HCT116 (cell line): ENCODE measurements around the gene NCSTN. TPM values are rescaled to one million over a fixed set of nuclear protein-coding genes. Genes with fewer than 3 reads are reported as not detected.

Source experiments
- ATAC-seq: fragments of 200-7000 bp; cut with Tn5 transposase; 2 replicates; pipeline ENCODE4 v1.9.1; 2020; ENCODE audit warnings: mild to moderate bottlenecking, moderate library complexity
- BruUV-seq: library from RNA; stranded (reverse); fragments of 400-500 nt; replicated peaks from 2 replicates; lab custom pipeline; 2021; lab: Mats Ljungman, UMichigan
- CTCF ChIA-PET: fragments of 300-600 bp; sonication (Branson Sonifier 250); formaldehyde crosslinking; loops from one replicate; lab custom pipeline; 2021; ENCODE audit warnings: antibody characterized with exemption; lab: Charles Lee
- POLR2A ChIA-PET: fragments of 300-600, 350-600 bp; sonication (Branson Sonifier 250); formaldehyde crosslinking; loops from one replicate; lab custom pipeline; 2021; ENCODE audit warnings: antibody characterized with exemption; lab: Charles Lee
- RAD21 ChIA-PET, 2 experiments: fragments of 300-600 bp; sonication (Branson Sonifier 250); formaldehyde crosslinking; loops; one replicate each; lab custom pipeline; 2023; ENCODE audit warnings: low total read pairs in 2 of 2; ENCODE audit not compliant: uncharacterized antibody in 2 of 2, unreplicated experiment in 2 of 2, low non-redundant PET in 1 of 2; lab: Charles Lee
- DNase-seq: peaks from one replicate; pipeline ENCODE4 v3.0.0-alpha.2; 2010; ENCODE audit warnings: low read depth, low spot score
- H2AFZ ChIP-seq: fragments of 200-600 bp; shearing (Covaris generic), sonication (generic); 2 replicates; pipeline ENCODE4 v1.6.1; 2017; ENCODE audit warnings: low read depth, mixed run types, mixed read lengths, antibody characterized with exemption, low read length; ENCODE audit not compliant: poor library complexity, severe bottlenecking
- H3K27ac ChIP-seq: 2 replicates; pipeline ENCODE4 v1.5.1; 2012; ENCODE audit warnings: low read depth, low read length
- H3K27me3 ChIP-seq: fragments of 200-600 bp; sonication (generic); 2 replicates; pipeline ENCODE4 v1.6.1; 2016; ENCODE audit warnings: mixed run types, low read length, mixed read lengths; ENCODE audit not compliant: insufficient read depth
- H3K36me3 ChIP-seq, 2 experiments: fragments of 200-500 bp in 1 of 2; fragments of 200-600 bp in 1 of 2; sonication (Bioruptor generic) in 1 of 2; sonication (generic) in 1 of 2; 2 replicates each; pipeline versions ENCODE4 v1.5.1 to v1.6.1; 2014 to 2016; ENCODE audit warnings: low read length in 2 of 2, inconsistent platforms in 1 of 2, mixed read lengths in 1 of 2, mixed run types in 1 of 2; ENCODE audit not compliant: insufficient read depth in 2 of 2, control insufficient read depth in 1 of 2
- H3K4me1 ChIP-seq, 2 experiments: fragments of 200-600 bp in 1 of 2; sonication (generic) in 1 of 2; 2 replicates each; pipeline versions ENCODE4 v1.5.1 to v1.6.1; 2012 to 2017; ENCODE audit warnings: low read length in 2 of 2, inconsistent platforms in 1 of 2, mild to moderate bottlenecking in 1 of 2, mixed read lengths in 1 of 2, mixed run types in 1 of 2, moderate library complexity in 1 of 2; ENCODE audit not compliant: insufficient read depth in 2 of 2, control insufficient read depth in 1 of 2
- H3K4me2 ChIP-seq: fragments of 200-600 bp; sonication (generic); 2 replicates; pipeline ENCODE4 v1.6.1; 2017; ENCODE audit warnings: mixed run types, low read length, mixed read lengths
- H3K4me3 ChIP-seq, 2 experiments: fragments of 200-600 bp in 1 of 2; sonication (generic) in 1 of 2; replicated peaks in 1 of 2; 2 replicates each; pipeline ENCODE4 v1.5.1; 2011 to 2016; ENCODE audit warnings: low read length in 2 of 2, control low read depth in 1 of 2, low read depth in 1 of 2, mild to moderate bottlenecking in 1 of 2, mixed read lengths in 1 of 2, mixed run types in 1 of 2
- H3K79me2 ChIP-seq: fragments of 200-600 bp; sonication (generic); 2 replicates; pipeline ENCODE4 v1.6.1; 2017; ENCODE audit warnings: mild to moderate bottlenecking, mixed run types, low read length, moderate library complexity, mixed read lengths; ENCODE audit not compliant: insufficient read depth
- H3K9ac ChIP-seq: fragments of 200-600 bp; sonication (generic); 2 replicates; pipeline ENCODE4 v1.6.1; 2016; ENCODE audit warnings: low read length, mixed read lengths
- H3K9me2 ChIP-seq: fragments of 200-600 bp; sonication (generic), shearing (Covaris generic); 2 replicates; pipeline ENCODE4 v1.6.1; 2017; ENCODE audit warnings: mixed run types, mild to moderate bottlenecking, moderate library complexity; ENCODE audit not compliant: insufficient read depth
- H3K9me3 ChIP-seq, 2 experiments: fragments of 200-500 bp in 1 of 2; fragments of 200-600 bp in 1 of 2; sonication (Bioruptor generic) in 1 of 2; sonication (generic) in 1 of 2; 2 replicates each; pipeline ENCODE4 v1.6.1; 2014 to 2017; ENCODE audit warnings: low read length in 2 of 2, mixed read lengths in 2 of 2, inconsistent platforms in 1 of 2, low read depth in 1 of 2, mild to moderate bottlenecking in 1 of 2, mixed run types in 1 of 2, moderate library complexity in 1 of 2; ENCODE audit not compliant: control insufficient read depth in 1 of 2, insufficient read depth in 1 of 2
- H4K20me1 ChIP-seq: fragments of 200-600 bp; sonication (generic), shearing (Covaris generic); 2 replicates; pipeline ENCODE4 v1.6.1; 2017; ENCODE audit warnings: mixed run types, mild to moderate bottlenecking, moderate library complexity; ENCODE audit not compliant: insufficient read depth
- ATF3 ChIP-seq: IDR thresholded peaks from 2 replicates; pipeline ENCODE4 v1.6.1; 2012
- CBX3 ChIP-seq: IDR thresholded peaks from 2 replicates; pipeline ENCODE4 v1.6.1; 2012; ENCODE audit warnings: low read depth
- EGR1 ChIP-seq: IDR thresholded peaks from 2 replicates; pipeline ENCODE4 v1.6.1; 2012; ENCODE audit warnings: low read depth
- EZH2 ChIP-seq: fragments of 200-600 bp; sonication (generic); IDR thresholded peaks from 2 replicates; pipeline ENCODE4 v1.6.1; 2017; ENCODE audit warnings: antibody characterized with exemption, mixed run types
- EZH2phosphoT487 ChIP-seq: fragments of 200-600 bp; IDR thresholded peaks from 2 replicates; pipeline ENCODE4 v1.6.1; 2018; ENCODE audit warnings: antibody characterized with exemption, borderline replicate concordance
- JUND ChIP-seq: IDR thresholded peaks from 2 replicates; pipeline ENCODE4 v1.6.1; 2012
- MAX ChIP-seq: IDR thresholded peaks from 2 replicates; pipeline ENCODE4 v1.6.1; 2012
- POLR2A ChIP-seq: IDR thresholded peaks from 2 replicates; pipeline ENCODE4 v1.7.0; 2011; ENCODE audit warnings: borderline replicate concordance; ENCODE audit not compliant: insufficient read depth, insufficient read length; ENCODE audit errors: extremely low read depth
- POLR2AphosphoS5 ChIP-seq: IDR thresholded peaks from 2 replicates; pipeline ENCODE4 v1.6.1; 2011; ENCODE audit warnings: mild to moderate bottlenecking, low read depth, low read length, moderate library complexity
- SRF ChIP-seq: IDR thresholded peaks from 2 replicates; pipeline ENCODE4 v1.6.1; 2012; ENCODE audit warnings: low read depth
- ZFX ChIP-seq: fragments of 450-650 bp; IDR thresholded peaks from 2 replicates; pipeline ENCODE4 v1.6.1; 2017
- intact Hi-C: fragments of 100-400 bp; cut with micrococcal nuclease; formaldehyde crosslinking; loops from 2 replicates; pipeline ENCODE4 v1.10.0; 2022
- total RNA-seq: library from RNA; stranded (reverse); gene quantifications from one replicate; pipeline ENCODE4 v1.2.1, GENCODE V29; 2021; ENCODE audit not compliant: unreplicated experiment

Gene NCSTN
- total RNA-seq, 1 experiment from 2014 or later, result 68.4 TPM

- no peaks in the 10 kb centered on the region for H3K36me3 ChIP-seq
- RAD21 ChIA-PET, result no interaction called here
- H3K9ac ChIP-seq, result no peak overlapping the region
- no peak for ATAC-seq
- H2AFZ ChIP-seq, result no peak overlapping the region
- no peaks in the 10 kb centered on the region for H3K27me3 ChIP-seq
- no peaks in the 10 kb centered on the region for H3K79me2 ChIP-seq
- intact Hi-C loops, result no loop called here
- no peak overlapping the region for H3K27ac ChIP-seq
- no peaks in the 10 kb centered on the region for H3K9me3 ChIP-seq
- H4K20me1 ChIP-seq, result no peaks in the 10 kb centered on the region
- H3K9me2 ChIP-seq, result no peaks in the 10 kb centered on the region
- POLR2A ChIA-PET, result no interaction called here
- no peak for TF ChIP-seq POLR2A
- TF ChIP-seq JUND, result no peak
- no peak for TF ChIP-seq ATF3
- no peak for TF ChIP-seq CBX3
- TF ChIP-seq SRF, result no peak
- no peak for TF ChIP-seq EGR1
- TF ChIP-seq EZH2, result no peak
- TF ChIP-seq, all 23 proteins: peak for 0
- no TSS peak for BruUV-seq
- H3K4me1 ChIP-seq, result no peaks in the 10 kb centered on the region
- CTCF ChIA-PET, result interaction anchor here (1.0 to 1.2 kb wide), 2 partner anchors 10 to 12 kb away, joined by 6 to 8 read pairs; no protein-coding TSS in a partner anchor
- no peak overlapping the region for H3K4me2 ChIP-seq
- DNase-seq, result no peak
- H3K4me3 ChIP-seq, result no peak overlapping the region
Measured at GRCh38 chr1:160363951-160364735, 21.0 kb downstream of the NCSTN start.

GRCh38 chr1:160365325-160365724, 22.1 kb downstream of the NCSTN start:
- DNase-seq, result no peak
- no peak overlapping the region for H2AFZ ChIP-seq
- CTCF ChIA-PET, result interaction anchor here (2.9 kb wide), 1 partner anchor 11 kb away, joined by 13 read pairs; no protein-coding TSS in a partner anchor
- no peak overlapping the region for H3K9ac ChIP-seq
- no peaks in the 10 kb centered on the region for H3K9me3 ChIP-seq
- no peak overlapping the region for H3K4me2 ChIP-seq
- no peaks in the 10 kb centered on the region for H3K27me3 ChIP-seq
- H3K9me2 ChIP-seq, result no peaks in the 10 kb centered on the region
- intact Hi-C loops, result no loop called here
- no peak for TF ChIP-seq ZFX
- TF ChIP-seq JUND, result no peak
- no peak for TF ChIP-seq EZH2phosphoT487
- no peak for TF ChIP-seq MAX
- TF ChIP-seq EGR1, result no peak
- TF ChIP-seq POLR2AphosphoS5, result no peak
- H3K4me1 ChIP-seq, result no peaks in the 10 kb centered on the region
- H3K79me2 ChIP-seq, result no peaks in the 10 kb centered on the region
- no peak overlapping the region for H3K27ac ChIP-seq
- POLR2A ChIA-PET, result no interaction called here
- H3K36me3 ChIP-seq, result no peaks in the 10 kb centered on the region
- RAD21 ChIA-PET, result interaction anchor here in 1 of 2 experiments (0.6 kb wide), 1 partner anchor 96 kb away, joined by 3 read pairs; no protein-coding TSS in a partner anchor
- no peak for ATAC-seq
- no peaks in the 10 kb centered on the region for H4K20me1 ChIP-seq
- H3K4me3 ChIP-seq, result no peak overlapping the region
- no TSS peak for BruUV-seq
